Loucy (cell line): ENCODE results near the gene SCAANT1.

Source experiments
- H2AFZ ChIP-seq: fragments of 200-600 bp; sonication (generic); 2 replicates; pipeline ENCODE4 v1.6.0; 2016; ENCODE audit warnings: antibody characterized with exemption, mild to moderate bottlenecking, low read length, moderate library complexity
- H3F3A ChIP-seq: fragments of 200-600 bp; 2 replicates; pipeline ENCODE4 v1.6.0; 2016; ENCODE audit warnings: antibody characterized with exemption, low read depth, mild to moderate bottlenecking
- H3K27me3 ChIP-seq: fragments of 200-600 bp; sonication (generic); 2 replicates; pipeline ENCODE4 v1.6.1; 2014; ENCODE audit warnings: low read length, mild to moderate bottlenecking; ENCODE audit not compliant: insufficient read depth, poor library complexity, severe bottlenecking
- H3K36me3 ChIP-seq: fragments of 200-600 bp; sonication (generic); 2 replicates; pipeline ENCODE4 v1.6.1; 2016; ENCODE audit warnings: low read length; ENCODE audit not compliant: insufficient read depth
- H3K4me1 ChIP-seq: fragments of 200-600 bp; sonication (generic); 2 replicates; pipeline ENCODE4 v1.5.1; 2014; ENCODE audit warnings: low read length, mild to moderate bottlenecking; ENCODE audit not compliant: insufficient read depth, poor library complexity, severe bottlenecking
- H3K4me2 ChIP-seq: fragments of 200-600 bp; sonication (generic); 2 replicates; pipeline ENCODE4 v1.6.0; 2014; ENCODE audit warnings: antibody characterized with exemption, low read length, low read depth, mild to moderate bottlenecking; ENCODE audit not compliant: poor library complexity, severe bottlenecking
- H3K4me3 ChIP-seq: fragments of 200-600 bp; sonication (generic); 2 replicates; pipeline ENCODE4 v1.5.1; 2014; ENCODE audit warnings: low read length, mild to moderate bottlenecking, mixed read lengths; ENCODE audit not compliant: poor library complexity, severe bottlenecking
- H3K79me2 ChIP-seq: fragments of 200-600 bp; sonication (generic); 2 replicates; pipeline ENCODE4 v1.6.1; 2014; ENCODE audit warnings: low read length; ENCODE audit not compliant: insufficient read depth
- H3K9ac ChIP-seq: fragments of 200-600 bp; sonication (generic); 2 replicates; pipeline ENCODE4 v1.6.0; 2014; ENCODE audit warnings: mild to moderate bottlenecking, low read depth, low read length, moderate library complexity; ENCODE audit not compliant: poor library complexity, severe bottlenecking
- H3K9me2 ChIP-seq: fragments of 200-600 bp; sonication (generic); replicated peaks from 2 replicates; pipeline ENCODE4 v1.6.1; 2016; ENCODE audit warnings: low read depth, low read length, mixed read lengths
- H3K9me3 ChIP-seq: fragments of 200-600 bp; sonication (generic); 2 replicates; pipeline ENCODE4 v1.6.1; 2014; ENCODE audit warnings: mild to moderate bottlenecking, antibody characterized with exemption, low read length, low read depth; ENCODE audit not compliant: insufficient read depth
- H4K20me1 ChIP-seq: fragments of 200-600 bp; sonication (generic); 2 replicates; pipeline ENCODE4 v1.6.0; 2014; ENCODE audit warnings: antibody characterized with exemption, low read length, mild to moderate bottlenecking; ENCODE audit not compliant: insufficient read depth, poor library complexity, severe bottlenecking
- CTCF ChIP-seq: fragments of 200-600 bp; sonication (generic); conservative IDR thresholded peaks from 2 replicates; pipeline ENCODE4 v1.5.1; 2014; ENCODE audit warnings: mild to moderate bottlenecking, antibody characterized with exemption, low read length
- EZH2phosphoT487 ChIP-seq: fragments of 200-600 bp; IDR thresholded peaks from 2 replicates; pipeline ENCODE4 v1.6.1; 2018; ENCODE audit warnings: antibody characterized with exemption, mild to moderate bottlenecking, moderate library complexity, borderline replicate concordance

SCAANT1 gene

GRCh38 chr3:63900010-63900409 is 12.2 kb downstream of the SCAANT1 start:
- Histone ChIP-seq H3K79me2 (peaks cover 47% of the 10 kb centered on the region), H3F3A (no peaks in the 10 kb centered on the region), H4K20me1 (peaks cover 25% of the 10 kb centered on the region), H3K9me3 (no peaks in the 10 kb centered on the region), H3K4me3 (no peak overlapping the region), H2AFZ (no peak overlapping the region), H3K27me3 (no peaks in the 10 kb centered on the region), H3K36me3 (peaks cover 47% of the 10 kb centered on the region; the same call in 1 of the 2 replicates), H3K9ac (no peak overlapping the region), H3K4me1 (no peaks in the 10 kb centered on the region), H3K4me2 (no peak overlapping the region), H3K9me2 (no peaks in the 10 kb centered on the region)
- TF ChIP-seq EZH2phosphoT487 (no peak), CTCF (no peak)

GRCh38 chr3:63896332-63897030 is 15.7 kb downstream of the SCAANT1 start:
- H3K4me3 ChIP-seq: no peak overlapping the region
- no peaks in the 10 kb centered on the region for H3K27me3 ChIP-seq
- H2AFZ ChIP-seq: no peak overlapping the region
- H3K9ac ChIP-seq: no peak overlapping the region
- H4K20me1 ChIP-seq: peaks cover 23% of the 10 kb centered on the region
- H3F3A ChIP-seq: no peaks in the 10 kb centered on the region
- H3K4me2 ChIP-seq: no peak overlapping the region
- H3K9me3 ChIP-seq: no peaks in the 10 kb centered on the region
- peaks cover 65% of the 10 kb centered on the region for H3K79me2 ChIP-seq
- no peak for TF ChIP-seq EZH2phosphoT487
- no peak for TF ChIP-seq CTCF
- H3K9me2 ChIP-seq: no peaks in the 10 kb centered on the region
- peaks cover 3% of the 10 kb centered on the region for H3K4me1 ChIP-seq
- H3K36me3 ChIP-seq: peaks cover 34% of the 10 kb centered on the region; the same call in 1 of the 2 replicates

- peaks cover 67% of the 10 kb centered on the region for H3K79me2 ChIP-seq
- no peak overlapping the region for H3K4me3 ChIP-seq
- H3K9me2 ChIP-seq: no peaks in the 10 kb centered on the region
- peaks cover 3% of the 10 kb centered on the region for H3K4me1 ChIP-seq
- H4K20me1 ChIP-seq: peaks cover 23% of the 10 kb centered on the region
- H3K9me3 ChIP-seq: no peaks in the 10 kb centered on the region
- no peak overlapping the region for H3K4me2 ChIP-seq
- no peaks in the 10 kb centered on the region for H3F3A ChIP-seq
- no peaks in the 10 kb centered on the region for H3K27me3 ChIP-seq
- peaks cover 26% of the 10 kb centered on the region; the same call in 1 of the 2 replicates for H3K36me3 ChIP-seq
- TF ChIP-seq CTCF (no peak), EZH2phosphoT487 (no peak)
- no peak overlapping the region for H2AFZ ChIP-seq
- no peak overlapping the region for H3K9ac ChIP-seq
Measured at GRCh38 chr3:63895422-63896189, 16.6 kb downstream of the SCAANT1 start.
